Nephron progenitor cell (in vitro differentiated cells): ENCODE measurements around the gene LOXL3.

Source experiments
- DNase-seq: peaks from one replicate; pipeline ENCODE4 v3.0.0; 2021
- H3K27ac Mint-ChIP-seq: 2 replicates; pipeline ENCODE4 v1.8.0; 2021; ENCODE audit warnings: mild to moderate bottlenecking, moderate library complexity, mixed read lengths
- H3K27me3 Mint-ChIP-seq: 2 replicates; pipeline ENCODE4 v1.8.0; 2021; ENCODE audit warnings: mild to moderate bottlenecking, low read depth, mixed read lengths; ENCODE audit not compliant: poor library complexity
- H3K36me3 Mint-ChIP-seq: 2 replicates; pipeline ENCODE4 v1.8.0; 2021; ENCODE audit warnings: low read depth, mixed read lengths
- H3K4me1 Mint-ChIP-seq: 2 replicates; pipeline ENCODE4 v1.8.0; 2021; ENCODE audit warnings: mixed read lengths
- H3K4me3 Mint-ChIP-seq: 2 replicates; pipeline ENCODE4 v1.8.0; 2021; ENCODE audit warnings: mild to moderate bottlenecking, moderate library complexity, mixed read lengths
- H3K9me3 Mint-ChIP-seq: 2 replicates; pipeline ENCODE4 v1.8.0; 2021; ENCODE audit warnings: mild to moderate bottlenecking, moderate library complexity, mixed read lengths
- CTCF ChIP-seq: fragments of 200-600 bp; sonication (generic); IDR thresholded peaks from 2 replicates; pipeline ENCODE4 v1.5.0; 2021; ENCODE audit warnings: antibody characterized with exemption

LOXL3 gene

GRCh38 chr2:74511104-74511989 lies 42.4 kb downstream of the LOXL3 start:
- H3K4me3 Mint-ChIP-seq, result no peak overlapping the region
- peaks cover 6% of the 10 kb centered on the region for H3K9me3 Mint-ChIP-seq
- no peak overlapping the region for H3K27ac Mint-ChIP-seq
- peaks cover 9% of the 10 kb centered on the region for H3K36me3 Mint-ChIP-seq
- H3K4me1 Mint-ChIP-seq, result peaks cover 36% of the 10 kb centered on the region
- no peak for TF ChIP-seq CTCF
- no peak for DNase-seq
- H3K27me3 Mint-ChIP-seq, result peaks cover 100% of the 10 kb centered on the region

- H3K36me3 Mint-ChIP-seq, result peaks cover 17% of the 10 kb centered on the region
- peaks cover 44% of the 10 kb centered on the region for H3K4me1 Mint-ChIP-seq
- no peak overlapping the region for H3K4me3 Mint-ChIP-seq
- H3K9me3 Mint-ChIP-seq, result peaks cover 4% of the 10 kb centered on the region
- DNase-seq, result no peak
- TF ChIP-seq CTCF, result no peak
- peaks cover 100% of the 10 kb centered on the region for H3K27me3 Mint-ChIP-seq
- H3K27ac Mint-ChIP-seq, result no peak overlapping the region
Observed at GRCh38 chr2:74510272-74510671, 43.5 kb downstream of the LOXL3 start.

- peak; percentile 45 for DNase-seq
- Mint-ChIP-seq H3K9me3 (peaks cover 4% of the 10 kb centered on the region), H3K27me3 (peaks cover 100% of the 10 kb centered on the region), H3K36me3 (peaks cover 30% of the 10 kb centered on the region), H3K4me1 (peaks cover 56% of the 10 kb centered on the region), H3K27ac (peak overlapping the region; percentile 100), H3K4me3 (peak overlapping the region; percentile 99)
- TF ChIP-seq CTCF, result no peak
Observed at GRCh38 chr2:74507926-74508520, 45.7 kb downstream of the LOXL3 start.

- Mint-ChIP-seq H3K9me3 (peaks cover 4% of the 10 kb centered on the region), H3K27me3 (peaks cover 100% of the 10 kb centered on the region)
- peak; percentile 68 for TF ChIP-seq CTCF
Observed at GRCh38 chr2:74507145-74507925, 46.4 kb downstream of the LOXL3 start, which contains the start of gene PCGF1. Gene PCGF1, minus strand, starts transcription at chr2:74507695. Its CDS starts 27 bp downstream, at chr2:74507668.

GRCh38 chr2:74505448-74506246 lies 48.1 kb downstream of the LOXL3 start:
- Mint-ChIP-seq H3K27me3 (peaks cover 100% of the 10 kb centered on the region), H3K4me1 (peaks cover 73% of the 10 kb centered on the region), H3K27ac (no peak overlapping the region), H3K4me3 (peak overlapping the region; percentile 26), H3K36me3 (peaks cover 30% of the 10 kb centered on the region), H3K9me3 (no peaks in the 10 kb centered on the region)
- TF ChIP-seq CTCF, result no peak
- no peak for DNase-seq

More at GRCh38 chr2:74507145-74507925, 46.4 kb downstream of the LOXL3 start, which contains the start of gene PCGF1:
- peak within 1 kb of the TSS; percentile 99 for H3K4me3 Mint-ChIP-seq
- H3K4me1 Mint-ChIP-seq, result peaks cover 56% of the 10 kb centered on the region
- peak within 1 kb of the TSS; percentile 100 for H3K27ac Mint-ChIP-seq
- peak; percentile 99 for DNase-seq
- H3K36me3 Mint-ChIP-seq, result peaks cover 30% of the 10 kb centered on the region
